GM12878 (cell line): Measurements from ENCODE around the gene CEP250. TPM values are rescaled to one million over a fixed set of nuclear protein-coding genes. Genes with fewer than 3 reads are reported as not detected.

ENCODE experiments used
- ASH2L ChIP-seq: fragments of 300-600, 200-600 bp; sonication (generic); IDR thresholded peaks from 2 replicates; pipeline ENCODE4 v1.6.1; 2017; ENCODE audit warnings: low read depth, mild to moderate bottlenecking, borderline replicate concordance
- CBFB ChIP-seq: IDR thresholded peaks from 2 replicates; pipeline ENCODE4 v1.6.1; 2016; ENCODE audit warnings: antibody characterized with exemption, low read depth
- ESRRA ChIP-seq: IDR thresholded peaks from 2 replicates; pipeline ENCODE4 v1.6.1; 2012; ENCODE audit warnings: mild to moderate bottlenecking, low read length, improper control_type of control experiment
- ETV6 ChIP-seq, 2 experiments: fragments of 450-650 bp in 1 of 2; IDR thresholded peaks in 1 of 2; conservative IDR thresholded peaks in 1 of 2; 2 replicates each; pipeline ENCODE4 v1.6.1; 2014; ENCODE audit warnings: antibody characterized with exemption in 1 of 2, borderline replicate concordance in 1 of 2, low read depth in 1 of 2, mild to moderate bottlenecking in 1 of 2, moderate library complexity in 1 of 2
- RCOR1 ChIP-seq: conservative IDR thresholded peaks from 2 replicates; pipeline ENCODE4 v1.6.1; 2012; ENCODE audit warnings: low read depth, low read length, improper control_type of control experiment
- SMAD1 ChIP-seq: fragments of 450-650 bp; IDR thresholded peaks from 2 replicates; pipeline ENCODE4 v1.6.1; 2018; ENCODE audit warnings: mild to moderate bottlenecking, low read depth; ENCODE audit not compliant: partially characterized antibody
- SUPT20H ChIP-seq: IDR thresholded peaks from 2 replicates; pipeline ENCODE4 v1.6.1; 2011; ENCODE audit warnings: low read depth, mild to moderate bottlenecking, low read length, moderate library complexity, borderline replicate concordance; ENCODE audit not compliant: control insufficient read depth
- polyA plus RNA-seq, 11 experiments: library from polyadenylated mRNA; depleted of rRNA in 4 of 11; unstranded in 6 of 11; stranded (reverse) in 5 of 11; fragments of >200 nt; fragmentation: Nextera tagmentation in 4 of 11; fragmentation: Illumina TruSeq in 1 of 11; extraction: Ambion mirVana in 4 of 11; extraction: Trizol in 1 of 11; gene quantifications; 1 replicate in 1 of 11; 2 replicates in 10 of 11; pipeline versions ENCODE4 v1.2.1 to v1.2.3, GENCODE V29; 2011 to 2016; ENCODE audit warnings: inconsistent platforms in 2 of 11, missing spikeins in 2 of 11, low read depth in 1 of 11
- total RNA-seq, 4 experiments: library from RNA; depleted of rRNA in 3 of 4; stranded (reverse); fragments of >200 nt in 3 of 4; fragmentation: Illumina TruSeq in 1 of 4; extraction: Trizol in 1 of 4; gene quantifications; 2 replicates each; pipeline versions ENCODE4 v1.2.1 to v1.2.3, GENCODE V29; 2013 to 2021
- TF ChIP-seq, protein P1 (sequence below): IDR thresholded peaks from 2 replicates; pipeline ENCODE4 v1.6.1; 2011; ENCODE audit warnings: borderline replicate concordance, low read depth, mild to moderate bottlenecking, moderate library complexity, low read length; ENCODE audit not compliant: insufficient read depth, poor library complexity, severe bottlenecking
- TF ChIP-seq, protein P2 (sequence below): fragments of 450-650 bp; IDR thresholded peaks from 2 replicates; pipeline ENCODE4 v1.6.1; 2017; ENCODE audit warnings: mild to moderate bottlenecking, moderate library complexity
- TF ChIP-seq, protein P3 (sequence below), 3 experiments: IDR thresholded peaks in 2 of 3; conservative IDR thresholded peaks in 1 of 3; 2 replicates each; pipeline ENCODE4 v1.5.1; 2011; ENCODE audit warnings: low read depth in 3 of 3, low read length in 3 of 3, mild to moderate bottlenecking in 3 of 3, control low read depth in 2 of 3, moderate library complexity in 2 of 3, inconsistent platforms in 1 of 3, mixed read lengths in 1 of 3; ENCODE audit not compliant: control insufficient read depth in 2 of 3, insufficient read depth in 1 of 3; ENCODE audit errors: extremely low read depth in 1 of 3

The CEP250 gene
- total and polyA plus RNA-seq, 10 of the 15 experiments (the other 5 are each of a cell fraction or from before 2014, with no cell fraction given), result 2.4 to 41.6 (median 25.7) TPM

DNA sequence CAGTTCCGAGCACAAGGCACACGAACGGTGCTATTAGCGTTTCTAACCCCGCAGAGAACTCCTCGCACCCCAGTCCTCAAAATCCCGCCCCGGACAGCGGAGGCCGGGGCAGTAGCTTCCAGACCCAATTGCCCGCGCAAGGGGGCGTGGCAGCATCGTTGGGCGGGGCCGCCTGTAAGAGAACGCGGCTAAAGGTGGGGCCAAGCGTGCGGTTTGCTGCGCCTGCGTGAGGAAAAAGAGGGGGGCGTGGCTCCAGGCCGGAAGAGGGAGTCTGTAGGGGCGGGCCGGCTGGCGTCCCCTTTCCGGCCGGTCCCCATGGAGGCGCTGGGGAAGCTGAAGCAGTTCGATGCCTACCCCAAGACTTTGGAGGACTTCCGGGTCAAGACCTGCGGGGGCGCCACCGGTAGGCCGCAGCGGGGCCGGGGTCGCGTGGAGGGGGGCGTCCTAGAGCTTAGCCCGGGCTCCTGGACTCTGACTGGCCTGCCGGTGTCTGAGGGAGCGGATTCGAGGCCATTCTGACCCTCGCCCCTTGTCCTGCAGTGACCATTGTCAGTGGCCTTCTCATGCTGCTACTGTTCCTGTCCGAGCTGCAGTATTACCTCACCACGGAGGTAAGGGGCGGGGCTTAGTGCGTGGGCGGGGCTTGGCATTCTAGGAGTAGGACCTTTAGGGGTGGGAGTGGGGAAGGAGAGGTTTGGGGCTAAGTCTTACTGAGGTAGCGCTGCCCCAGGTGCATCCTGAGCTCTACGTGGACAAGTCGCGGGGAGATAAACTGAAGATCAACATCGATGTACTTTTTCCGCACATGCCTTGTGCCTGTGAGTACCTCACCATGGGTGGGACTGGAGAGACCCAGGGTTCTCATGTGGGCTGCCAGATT lies 86.6 kb downstream of the CEP250 start, which contains the start of gene ERGIC3 (continued):
- TF ChIP-seq, protein P1, sequence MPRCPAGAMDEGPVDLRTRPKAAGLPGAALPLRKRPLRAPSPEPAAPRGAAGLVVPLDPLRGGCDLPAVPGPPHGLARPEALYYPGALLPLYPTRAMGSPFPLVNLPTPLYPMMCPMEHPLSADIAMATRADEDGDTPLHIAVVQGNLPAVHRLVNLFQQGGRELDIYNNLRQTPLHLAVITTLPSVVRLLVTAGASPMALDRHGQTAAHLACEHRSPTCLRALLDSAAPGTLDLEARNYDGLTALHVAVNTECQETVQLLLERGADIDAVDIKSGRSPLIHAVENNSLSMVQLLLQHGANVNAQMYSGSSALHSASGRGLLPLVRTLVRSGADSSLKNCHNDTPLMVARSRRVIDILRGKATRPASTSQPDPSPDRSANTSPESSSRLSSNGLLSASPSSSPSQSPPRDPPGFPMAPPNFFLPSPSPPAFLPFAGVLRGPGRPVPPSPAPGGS, result no peak
- TF ChIP-seq CBFB (peak; percentile 49; the same call in 1 of the 2 replicates), RCOR1 (no peak), SUPT20H (no peak), ESRRA (no peak), ETV6 (conservative IDR thresholded peaks at IDR 0.05 in 1 of 2, IDR thresholded peaks at IDR 0.05 in 1 of 2; ENCODE audit: borderline replicate concordance in 1 of 2, low read depth in 1 of 2) (no peak), SMAD1 (no peak), ASH2L (no peak; the same call in 1 of the 2 replicates)
- TF ChIP-seq, protein P2, sequence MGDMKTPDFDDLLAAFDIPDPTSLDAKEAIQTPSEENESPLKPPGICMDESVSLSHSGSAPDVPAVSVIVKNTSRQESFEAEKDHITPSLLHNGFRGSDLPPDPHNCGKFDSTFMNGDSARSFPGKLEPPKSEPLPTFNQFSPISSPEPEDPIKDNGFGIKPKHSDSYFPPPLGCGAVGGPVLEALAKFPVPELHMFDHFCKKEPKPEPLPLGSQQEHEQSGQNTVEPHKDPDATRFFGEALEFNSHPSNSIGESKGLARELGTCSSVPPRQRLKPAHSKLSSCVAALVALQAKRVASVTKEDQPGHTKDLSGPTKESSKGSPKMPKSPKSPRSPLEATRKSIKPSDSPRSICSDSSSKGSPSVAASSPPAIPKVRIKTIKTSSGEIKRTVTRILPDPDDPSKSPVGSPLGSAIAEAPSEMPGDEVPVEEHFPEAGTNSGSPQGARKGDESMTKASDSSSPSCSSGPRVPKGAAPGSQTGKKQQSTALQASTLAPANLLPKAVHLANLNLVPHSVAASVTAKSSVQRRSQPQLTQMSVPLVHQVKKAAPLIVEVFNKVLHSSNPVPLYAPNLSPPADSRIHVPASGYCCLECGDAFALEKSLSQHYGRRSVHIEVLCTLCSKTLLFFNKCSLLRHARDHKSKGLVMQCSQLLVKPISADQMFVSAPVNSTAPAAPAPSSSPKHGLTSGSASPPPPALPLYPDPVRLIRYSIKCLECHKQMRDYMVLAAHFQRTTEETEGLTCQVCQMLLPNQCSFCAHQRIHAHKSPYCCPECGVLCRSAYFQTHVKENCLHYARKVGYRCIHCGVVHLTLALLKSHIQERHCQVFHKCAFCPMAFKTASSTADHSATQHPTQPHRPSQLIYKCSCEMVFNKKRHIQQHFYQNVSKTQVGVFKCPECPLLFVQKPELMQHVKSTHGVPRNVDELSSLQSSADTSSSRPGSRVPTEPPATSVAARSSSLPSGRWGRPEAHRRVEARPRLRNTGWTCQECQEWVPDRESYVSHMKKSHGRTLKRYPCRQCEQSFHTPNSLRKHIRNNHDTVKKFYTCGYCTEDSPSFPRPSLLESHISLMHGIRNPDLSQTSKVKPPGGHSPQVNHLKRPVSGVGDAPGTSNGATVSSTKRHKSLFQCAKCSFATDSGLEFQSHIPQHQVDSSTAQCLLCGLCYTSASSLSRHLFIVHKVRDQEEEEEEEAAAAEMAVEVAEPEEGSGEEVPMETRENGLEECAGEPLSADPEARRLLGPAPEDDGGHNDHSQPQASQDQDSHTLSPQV, result no peak
- TF ChIP-seq, protein P3, sequence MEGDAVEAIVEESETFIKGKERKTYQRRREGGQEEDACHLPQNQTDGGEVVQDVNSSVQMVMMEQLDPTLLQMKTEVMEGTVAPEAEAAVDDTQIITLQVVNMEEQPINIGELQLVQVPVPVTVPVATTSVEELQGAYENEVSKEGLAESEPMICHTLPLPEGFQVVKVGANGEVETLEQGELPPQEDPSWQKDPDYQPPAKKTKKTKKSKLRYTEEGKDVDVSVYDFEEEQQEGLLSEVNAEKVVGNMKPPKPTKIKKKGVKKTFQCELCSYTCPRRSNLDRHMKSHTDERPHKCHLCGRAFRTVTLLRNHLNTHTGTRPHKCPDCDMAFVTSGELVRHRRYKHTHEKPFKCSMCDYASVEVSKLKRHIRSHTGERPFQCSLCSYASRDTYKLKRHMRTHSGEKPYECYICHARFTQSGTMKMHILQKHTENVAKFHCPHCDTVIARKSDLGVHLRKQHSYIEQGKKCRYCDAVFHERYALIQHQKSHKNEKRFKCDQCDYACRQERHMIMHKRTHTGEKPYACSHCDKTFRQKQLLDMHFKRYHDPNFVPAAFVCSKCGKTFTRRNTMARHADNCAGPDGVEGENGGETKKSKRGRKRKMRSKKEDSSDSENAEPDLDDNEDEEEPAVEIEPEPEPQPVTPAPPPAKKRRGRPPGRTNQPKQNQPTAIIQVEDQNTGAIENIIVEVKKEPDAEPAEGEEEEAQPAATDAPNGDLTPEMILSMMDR (IDR thresholded peaks at IDR 0.05 in 2 of 3, conservative IDR thresholded peaks at IDR 0.05 in 1 of 3; ENCODE audit: control insufficient read depth in 2 of 3, extremely low read depth in 1 of 3, insufficient read depth in 1 of 3, low read depth in 3 of 3, low read length in 3 of 3), result no peak
